ENCODE measurements around the gene TUSC2.

The TUSC2 gene

DNA sequence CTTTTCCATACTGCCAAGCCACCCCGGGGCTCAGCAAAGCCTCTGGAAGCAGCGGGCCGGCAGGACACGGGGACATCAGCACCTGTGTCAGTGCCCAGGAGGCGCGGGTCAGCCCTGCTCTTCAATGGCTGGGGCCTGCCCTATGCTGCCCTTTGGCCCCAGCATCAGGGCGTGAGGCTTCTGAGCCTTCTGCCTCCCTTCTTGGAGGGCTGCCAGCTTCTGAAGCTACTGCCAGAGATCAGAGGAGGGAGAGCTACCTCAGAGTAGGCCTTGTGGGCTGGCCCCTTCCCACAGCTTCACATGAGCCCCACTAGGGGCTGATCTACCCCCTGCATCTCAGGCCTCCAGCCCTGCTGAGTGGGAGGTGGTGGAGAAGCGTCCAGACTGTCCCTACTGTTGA is 44.3 kb upstream of the TUSC2 start:
- TF ChIP-seq TAF1 (IDR thresholded peaks at IDR 0.05; ENCODE audit: borderline replicate concordance, insufficient read depth, low read length), result no peak
- TF ChIP-seq SIN3A (IDR thresholded peaks at IDR 0.05; ENCODE audit: borderline replicate concordance, insufficient read depth, low read length), result no peak
- no peak for TF ChIP-seq FOXP2 (optimal IDR thresholded peaks at IDR 0.05; ENCODE audit: borderline replicate concordance, extremely low read depth, extremely low read length, insufficient read depth)
- no peak for TF ChIP-seq REST (IDR thresholded peaks at IDR 0.05; ENCODE audit: insufficient read depth in 1 of 2, low read depth in 2 of 2, low read length in 2 of 2)
- no peak for TF ChIP-seq POLR2AphosphoS5 (IDR thresholded peaks at IDR 0.05; ENCODE audit: low read depth, low read length)

- TF ChIP-seq POLR2AphosphoS5 (IDR thresholded peaks at IDR 0.05; ENCODE audit: low read depth, low read length), result no peak
- no peak for TF ChIP-seq FOXP2 (optimal IDR thresholded peaks at IDR 0.05; ENCODE audit: borderline replicate concordance, extremely low read depth, extremely low read length, insufficient read depth)
- TF ChIP-seq TAF1 (IDR thresholded peaks at IDR 0.05; ENCODE audit: borderline replicate concordance, insufficient read depth, low read length), result no peak
- no peak for TF ChIP-seq SIN3A (IDR thresholded peaks at IDR 0.05; ENCODE audit: borderline replicate concordance, insufficient read depth, low read length)
- no peak for TF ChIP-seq REST (IDR thresholded peaks at IDR 0.05; ENCODE audit: insufficient read depth in 1 of 2, low read depth in 2 of 2, low read length in 2 of 2)
These were observed 43.2 kb upstream of the TUSC2 start for GRCh38 chr3:50371133-50371685.

DNA sequence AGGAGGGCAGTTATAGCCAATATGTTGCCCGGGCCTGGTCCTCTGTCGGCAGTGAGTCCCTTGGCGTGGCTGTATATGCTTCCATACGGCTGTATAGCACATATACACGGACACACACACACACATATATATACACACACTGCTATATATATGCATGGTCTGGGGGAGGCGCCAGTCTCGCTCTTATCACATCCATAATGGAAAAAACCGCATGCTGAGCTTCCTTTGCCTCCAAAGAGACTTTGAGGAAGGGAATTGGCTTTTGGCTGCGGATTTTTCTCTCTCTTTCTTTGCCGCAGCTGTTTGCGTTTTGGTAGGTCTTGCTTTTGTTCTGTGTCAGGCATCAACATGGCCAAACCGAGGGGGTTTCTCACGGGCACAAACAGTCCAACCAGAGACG is 42.6 kb upstream of the TUSC2 start:
- TF ChIP-seq REST (IDR thresholded peaks at IDR 0.05; ENCODE audit: insufficient read depth in 1 of 2, low read depth in 2 of 2, low read length in 2 of 2) (no peak), SIN3A (IDR thresholded peaks at IDR 0.05; ENCODE audit: borderline replicate concordance, insufficient read depth, low read length) (no peak), FOXP2 (optimal IDR thresholded peaks at IDR 0.05; ENCODE audit: borderline replicate concordance, extremely low read depth, extremely low read length, insufficient read depth) (no peak), TAF1 (IDR thresholded peaks at IDR 0.05; ENCODE audit: borderline replicate concordance, insufficient read depth, low read length) (no peak), POLR2AphosphoS5 (IDR thresholded peaks at IDR 0.05; ENCODE audit: low read depth, low read length) (no peak)

- TF ChIP-seq POLR2AphosphoS5 (IDR thresholded peaks at IDR 0.05; ENCODE audit: low read depth, low read length) (no peak), REST (IDR thresholded peaks at IDR 0.05; ENCODE audit: insufficient read depth in 1 of 2, low read depth in 2 of 2, low read length in 2 of 2) (no peak), FOXP2 (optimal IDR thresholded peaks at IDR 0.05; ENCODE audit: borderline replicate concordance, extremely low read depth, extremely low read length, insufficient read depth) (no peak), TAF1 (IDR thresholded peaks at IDR 0.05; ENCODE audit: borderline replicate concordance, insufficient read depth, low read length) (no peak), SIN3A (IDR thresholded peaks at IDR 0.05; ENCODE audit: borderline replicate concordance, insufficient read depth, low read length) (no peak)
These were observed 41.1 kb upstream of the TUSC2 start for GRCh38 chr3:50369012-50369670.
